C4-2B (cell line): ENCODE data around the gene TMCC1.

Experiments
- H3K27ac ChIP-seq: fragments of 450-650 bp; 2 replicates; pipeline ENCODE4 v1.5.1; 2017
- ZFX ChIP-seq: fragments of 450-650 bp; IDR thresholded peaks from 2 replicates; pipeline ENCODE4 v1.6.1; 2017
- TF ChIP-seq, protein P1 (sequence below): fragments of 450-650 bp; conservative IDR thresholded peaks from 2 replicates; pipeline ENCODE4 v1.5.1; 2017; ENCODE audit warnings: mild to moderate bottlenecking

Gene TMCC1

GRCh38 chr3:129867506-129868124, 25.9 kb downstream of the TMCC1 start:
- no peak for TF ChIP-seq ZFX
- TF ChIP-seq, protein P1, sequence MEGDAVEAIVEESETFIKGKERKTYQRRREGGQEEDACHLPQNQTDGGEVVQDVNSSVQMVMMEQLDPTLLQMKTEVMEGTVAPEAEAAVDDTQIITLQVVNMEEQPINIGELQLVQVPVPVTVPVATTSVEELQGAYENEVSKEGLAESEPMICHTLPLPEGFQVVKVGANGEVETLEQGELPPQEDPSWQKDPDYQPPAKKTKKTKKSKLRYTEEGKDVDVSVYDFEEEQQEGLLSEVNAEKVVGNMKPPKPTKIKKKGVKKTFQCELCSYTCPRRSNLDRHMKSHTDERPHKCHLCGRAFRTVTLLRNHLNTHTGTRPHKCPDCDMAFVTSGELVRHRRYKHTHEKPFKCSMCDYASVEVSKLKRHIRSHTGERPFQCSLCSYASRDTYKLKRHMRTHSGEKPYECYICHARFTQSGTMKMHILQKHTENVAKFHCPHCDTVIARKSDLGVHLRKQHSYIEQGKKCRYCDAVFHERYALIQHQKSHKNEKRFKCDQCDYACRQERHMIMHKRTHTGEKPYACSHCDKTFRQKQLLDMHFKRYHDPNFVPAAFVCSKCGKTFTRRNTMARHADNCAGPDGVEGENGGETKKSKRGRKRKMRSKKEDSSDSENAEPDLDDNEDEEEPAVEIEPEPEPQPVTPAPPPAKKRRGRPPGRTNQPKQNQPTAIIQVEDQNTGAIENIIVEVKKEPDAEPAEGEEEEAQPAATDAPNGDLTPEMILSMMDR = no peak

DNA sequence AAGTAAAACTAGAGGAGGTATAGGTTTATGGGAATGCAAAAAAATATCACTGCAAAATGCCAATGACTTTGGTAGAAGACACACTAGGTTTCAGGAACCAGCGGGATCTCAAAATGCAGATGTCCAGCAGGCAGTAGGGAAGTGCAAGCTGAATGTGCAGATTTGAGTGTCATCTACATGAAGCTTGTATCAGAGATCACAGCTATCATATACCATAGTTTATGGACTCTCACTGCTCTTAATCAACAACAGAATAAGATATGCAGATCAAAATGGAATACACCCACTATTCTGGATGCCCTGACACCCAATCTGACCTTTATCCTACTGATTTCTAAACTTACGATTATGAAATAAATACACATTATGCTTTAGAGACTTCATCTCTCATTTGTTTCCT, 27.7 kb downstream of the TMCC1 start:
- no peak overlapping the region for H3K27ac ChIP-seq
- TF ChIP-seq, protein P1 = no peak
- TF ChIP-seq ZFX = no peak

More at GRCh38 chr3:129867506-129868124, 25.9 kb downstream of the TMCC1 start:
- no peak overlapping the region for H3K27ac ChIP-seq

DNA sequence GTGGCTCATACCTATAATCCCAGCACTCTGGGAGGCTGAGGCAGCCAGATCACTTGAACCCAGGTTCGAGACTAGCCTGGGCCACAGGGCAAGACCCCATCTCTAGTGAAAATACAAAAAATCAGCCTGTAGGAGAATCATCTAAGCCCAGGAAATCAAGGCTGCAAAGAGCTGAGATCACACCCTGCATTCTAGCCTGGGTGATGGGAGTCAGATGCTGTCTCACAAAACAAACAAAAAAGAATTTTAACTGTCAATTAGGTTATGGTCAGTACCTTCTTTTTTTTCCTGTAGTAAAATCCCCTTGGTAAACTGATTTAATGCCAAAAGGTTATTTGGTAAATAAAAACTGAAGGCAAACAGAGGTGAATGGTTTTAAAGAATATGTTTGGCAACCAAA, 29.0 kb downstream of the TMCC1 start:
- peak overlapping the region; percentile 82 for H3K27ac ChIP-seq

GRCh38 chr3:129859272-129859671, 34.2 kb downstream of the TMCC1 start:
- no peak overlapping the region for H3K27ac ChIP-seq
- TF ChIP-seq, protein P1 = no peak
- TF ChIP-seq ZFX = no peak

More for the DNA sequence above, 29.0 kb downstream of the TMCC1 start:
- TF ChIP-seq, protein P1 = no peak
- TF ChIP-seq ZFX = no peak

GRCh38 chr3:129857899-129858298, 35.6 kb downstream of the TMCC1 start:
- H3K27ac ChIP-seq = no peak overlapping the region

DNA sequence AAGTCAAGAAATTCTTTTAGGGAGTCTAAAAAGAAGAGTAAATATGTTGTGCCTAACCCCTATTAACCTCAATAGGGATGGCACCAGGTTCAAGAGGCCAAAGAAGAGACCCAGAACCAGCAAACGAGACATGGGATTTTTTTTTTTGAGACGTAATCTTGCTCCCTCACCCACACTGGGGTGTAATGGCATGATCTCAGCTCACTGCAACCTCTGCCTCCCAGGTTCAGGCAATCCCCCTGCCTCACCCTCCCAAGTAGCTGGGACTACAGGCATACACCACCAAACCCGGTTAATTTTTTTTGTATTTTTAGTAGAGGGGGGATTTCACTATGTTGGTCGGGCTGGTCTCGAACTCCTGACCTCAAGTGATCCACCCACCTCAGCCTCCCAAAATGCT, 36.7 kb downstream of the TMCC1 start:
- 0 out of 2 replicates have a peak overlapping the region, but pooled peaks have one; percentile 3 for H3K27ac ChIP-seq

More at GRCh38 chr3:129857899-129858298, 35.6 kb downstream of the TMCC1 start:
- TF ChIP-seq, protein P1 = no peak
- no peak for TF ChIP-seq ZFX

- H3K27ac ChIP-seq = no peak overlapping the region; the same call in 1 of the 2 replicates
- TF ChIP-seq ZFX = no peak
- TF ChIP-seq, protein P1 = no peak
These were observed 37.6 kb downstream of the TMCC1 start for GRCh38 chr3:129855832-129856419.
